Measurements from ENCODE around the gene CRHR2. TPM values are rescaled to one million over a fixed set of nuclear protein-coding genes. Genes with fewer than 3 reads are reported as not detected.
"Not testable (repeated sequence)": the region's sequence is repeated elsewhere in the genome, so short reads cannot be mapped to it uniquely, and the experiment has no call there.

Gene CRHR2
- total RNA-seq, 2 experiments from 2014 or later, result not detected

DNA sequence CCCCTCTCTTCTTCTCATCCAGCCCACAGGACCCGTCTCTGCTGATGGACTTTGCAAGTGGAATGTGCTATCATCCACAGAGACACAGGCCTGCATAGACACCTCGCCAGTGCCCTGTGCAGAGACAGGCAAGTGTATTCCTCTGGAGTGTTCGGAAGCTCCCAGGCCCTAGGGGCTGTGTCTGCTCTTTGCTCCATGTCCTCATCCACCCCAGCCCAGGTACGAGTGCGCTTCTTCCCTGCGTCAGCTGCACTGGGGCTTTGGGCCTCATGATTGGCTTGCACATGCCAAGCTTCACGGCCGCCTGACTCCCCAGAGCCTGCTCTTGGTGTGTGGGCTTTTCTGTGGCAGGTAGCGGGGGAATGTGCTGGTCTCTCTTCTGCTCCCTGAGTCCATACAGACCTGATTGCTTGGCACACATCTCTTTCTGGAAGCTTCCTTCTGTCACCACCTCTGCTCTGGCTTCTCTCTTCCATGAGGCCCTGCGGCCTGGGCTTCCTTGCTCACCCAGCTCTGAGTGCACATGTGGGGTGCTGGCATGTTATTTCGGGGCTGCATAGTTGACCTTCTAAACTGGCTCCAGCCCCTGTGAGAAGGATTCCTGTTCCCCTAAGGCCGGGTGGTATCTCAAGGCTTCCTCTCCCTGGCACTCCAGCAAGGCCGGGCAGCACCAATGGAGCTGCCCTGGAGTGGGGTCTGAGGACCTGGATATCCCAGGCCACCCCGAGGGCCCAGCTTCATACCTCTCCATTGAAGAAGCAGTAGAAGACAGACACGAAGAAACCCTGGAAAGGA, 27.8 kb downstream of the CRHR2 start:
- CTCF ChIA-PET, result no interaction called here
- DNase-seq, result no peak
- no peaks in the 10 kb centered on the region for H3K9me3 Mint-ChIP-seq
- H3K36me3 Mint-ChIP-seq (ENCODE audit: low read depth), result no peaks in the 10 kb centered on the region
- H3K27ac Mint-ChIP-seq, result no peak overlapping the region
- H3K4me3 Mint-ChIP-seq, result no peak overlapping the region
- no peaks in the 10 kb centered on the region for H3K27me3 Mint-ChIP-seq
- no peaks in the 10 kb centered on the region for H3K4me1 Mint-ChIP-seq
- POLR2A ChIA-PET, result no interaction called here

DNA sequence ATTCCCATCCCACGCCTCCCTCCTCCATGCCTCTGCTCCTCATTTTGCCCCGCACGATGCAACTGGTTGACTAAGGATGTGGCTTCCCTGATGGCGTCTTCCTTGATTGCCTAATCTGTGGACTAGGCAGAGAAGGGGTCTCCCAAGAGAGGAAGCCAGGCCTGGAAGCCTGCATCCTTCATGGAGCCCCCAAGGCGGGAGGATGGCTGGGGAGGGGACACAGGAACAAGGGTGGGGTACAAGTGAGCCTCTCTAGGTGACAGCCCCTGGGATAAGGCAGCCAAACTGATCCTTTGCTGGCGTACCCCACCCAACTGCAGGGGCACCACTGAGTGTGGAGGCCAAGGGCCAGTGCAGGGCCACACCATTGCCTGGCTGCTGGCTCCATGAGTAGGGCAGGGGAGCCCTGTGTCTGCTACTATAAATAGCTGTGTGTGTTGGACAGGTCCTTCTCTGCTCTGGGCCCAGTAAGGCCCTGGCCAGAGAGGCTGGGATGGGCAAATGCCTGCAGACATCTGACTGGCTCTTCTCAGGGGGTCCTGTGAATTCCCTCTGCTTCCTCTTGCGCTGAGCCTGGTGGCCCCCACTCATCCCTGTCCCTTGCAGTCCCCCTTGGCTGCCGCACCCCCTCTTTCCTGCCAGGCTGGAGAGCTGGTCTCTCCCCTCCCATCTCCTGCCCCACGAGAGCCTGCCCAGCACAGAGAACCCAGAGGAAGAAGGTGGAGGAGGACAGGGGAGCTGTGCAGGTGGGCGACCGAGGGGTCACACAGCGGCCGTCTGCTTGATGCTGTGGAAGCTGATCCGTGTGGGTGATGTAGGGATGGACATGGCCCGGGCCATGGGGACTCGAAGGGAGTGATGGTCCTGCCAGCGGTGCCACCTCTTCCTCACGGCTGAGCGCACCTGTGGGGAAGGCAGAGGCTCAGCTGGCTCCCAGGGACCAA, 29.3 kb downstream of the CRHR2 start:
- Mint-ChIP-seq H3K4me1 (no peaks in the 10 kb centered on the region), H3K36me3 (ENCODE audit: low read depth) (no peaks in the 10 kb centered on the region), H3K27ac (no peak overlapping the region), H3K27me3 (no peaks in the 10 kb centered on the region), H3K4me3 (no peak overlapping the region), H3K9me3 (no peaks in the 10 kb centered on the region)
- POLR2A ChIA-PET, result no interaction called here
- no peak for DNase-seq
- CTCF ChIA-PET, result no interaction called here

DNA sequence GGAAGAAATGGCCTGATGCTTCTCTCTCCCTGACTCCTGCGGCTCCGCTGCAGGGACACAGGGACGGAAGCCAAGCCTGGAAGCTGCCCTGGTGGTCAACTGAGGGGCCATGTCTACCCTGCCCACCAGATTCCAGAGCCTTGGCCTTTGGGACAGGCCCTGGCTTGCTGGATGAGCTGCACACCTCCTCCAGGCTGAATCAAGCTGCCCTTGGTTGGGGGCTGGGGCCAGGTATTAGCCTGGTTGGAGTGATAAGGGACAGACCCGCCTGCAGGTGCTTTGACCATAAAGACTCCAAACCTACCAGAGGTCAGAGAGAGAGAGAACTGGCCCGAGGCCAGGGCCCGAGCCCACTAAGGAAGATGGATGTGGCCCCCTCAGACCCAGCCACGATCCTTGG, 30.1 kb downstream of the CRHR2 start:
- CTCF ChIA-PET, result no interaction called here
- no peak overlapping the region for H3K27ac Mint-ChIP-seq
- DNase-seq, result no peak
- H3K9me3 Mint-ChIP-seq, result no peaks in the 10 kb centered on the region
- POLR2A ChIA-PET, result no interaction called here
- H3K27me3 Mint-ChIP-seq, result no peaks in the 10 kb centered on the region
- H3K36me3 Mint-ChIP-seq (ENCODE audit: low read depth), result no peaks in the 10 kb centered on the region
- no peak overlapping the region for H3K4me3 Mint-ChIP-seq
- H3K4me1 Mint-ChIP-seq, result no peaks in the 10 kb centered on the region

DNA sequence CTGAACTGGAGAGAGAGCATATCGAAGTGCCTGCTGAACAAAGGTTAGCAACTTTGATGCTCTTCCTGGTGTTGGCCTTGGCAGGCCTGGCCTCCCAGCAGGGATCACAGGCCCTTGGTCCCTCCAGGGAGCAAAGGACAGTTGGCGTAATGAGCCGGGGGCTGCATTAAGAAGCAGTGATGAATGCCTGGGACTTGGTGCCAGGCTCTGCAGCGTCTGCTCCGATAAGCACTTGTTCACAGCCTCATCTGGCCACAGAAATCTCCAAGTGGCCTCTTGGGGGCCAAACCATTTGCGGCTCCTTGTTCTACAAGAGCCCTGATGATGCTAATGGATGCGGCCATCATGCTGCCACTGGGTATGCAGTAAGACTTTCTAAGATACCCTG, 31.8 kb downstream of the CRHR2 start:
- Mint-ChIP-seq H3K4me3 (no peak overlapping the region), H3K9me3 (no peaks in the 10 kb centered on the region), H3K27me3 (no peaks in the 10 kb centered on the region), H3K36me3 (ENCODE audit: low read depth) (peaks cover 3% of the 10 kb centered on the region), H3K27ac (no peak overlapping the region), H3K4me1 (no peaks in the 10 kb centered on the region)
- POLR2A ChIA-PET, result no interaction called here
- no peak for DNase-seq
- CTCF ChIA-PET, result no interaction called here

DNA sequence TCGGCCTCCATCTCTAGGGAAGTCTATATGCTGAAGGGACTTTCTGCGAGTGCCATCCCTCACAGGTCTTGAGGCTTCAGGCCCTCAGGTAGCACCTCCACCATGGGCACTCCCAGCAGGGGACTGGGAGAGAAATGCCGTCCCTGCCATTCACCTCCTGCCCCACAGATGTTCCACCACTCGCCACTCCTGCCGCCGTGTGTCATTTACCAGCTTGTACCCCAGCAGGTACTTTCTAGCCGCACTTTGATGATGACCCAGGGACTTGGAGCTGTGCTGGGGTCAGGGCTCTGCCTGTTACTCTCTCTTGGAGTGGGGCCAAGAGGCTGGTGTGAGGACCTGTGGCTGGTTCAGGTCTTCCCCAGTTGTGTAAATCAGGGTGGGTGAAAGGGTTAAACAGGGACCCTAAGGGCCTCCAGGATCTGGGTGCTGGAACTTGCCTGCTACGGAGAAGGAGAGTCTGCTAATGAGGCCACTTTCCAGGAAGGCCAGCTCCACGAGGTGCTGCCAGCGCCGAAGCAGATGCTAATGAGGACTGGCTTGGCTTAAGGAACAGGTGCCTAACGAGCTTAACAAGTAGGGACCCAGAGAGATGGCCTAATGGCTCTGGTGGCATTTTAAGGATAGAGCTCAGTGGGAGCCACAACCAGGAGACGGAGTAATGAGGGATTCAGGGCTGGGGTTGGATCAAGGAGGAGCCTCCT, 32.4 kb downstream of the CRHR2 start:
- ChIA-PET POLR2A (no interaction called here), CTCF (no interaction called here)
- DNase-seq, result peak; percentile 12
- H3K9me3 Mint-ChIP-seq, result no peaks in the 10 kb centered on the region
- H3K4me1 Mint-ChIP-seq, result no peaks in the 10 kb centered on the region
- peaks cover 8% of the 10 kb centered on the region for H3K36me3 Mint-ChIP-seq (ENCODE audit: low read depth)
- no peak overlapping the region for H3K4me3 Mint-ChIP-seq
- no peaks in the 10 kb centered on the region for H3K27me3 Mint-ChIP-seq
- H3K27ac Mint-ChIP-seq, result no peak overlapping the region

DNA sequence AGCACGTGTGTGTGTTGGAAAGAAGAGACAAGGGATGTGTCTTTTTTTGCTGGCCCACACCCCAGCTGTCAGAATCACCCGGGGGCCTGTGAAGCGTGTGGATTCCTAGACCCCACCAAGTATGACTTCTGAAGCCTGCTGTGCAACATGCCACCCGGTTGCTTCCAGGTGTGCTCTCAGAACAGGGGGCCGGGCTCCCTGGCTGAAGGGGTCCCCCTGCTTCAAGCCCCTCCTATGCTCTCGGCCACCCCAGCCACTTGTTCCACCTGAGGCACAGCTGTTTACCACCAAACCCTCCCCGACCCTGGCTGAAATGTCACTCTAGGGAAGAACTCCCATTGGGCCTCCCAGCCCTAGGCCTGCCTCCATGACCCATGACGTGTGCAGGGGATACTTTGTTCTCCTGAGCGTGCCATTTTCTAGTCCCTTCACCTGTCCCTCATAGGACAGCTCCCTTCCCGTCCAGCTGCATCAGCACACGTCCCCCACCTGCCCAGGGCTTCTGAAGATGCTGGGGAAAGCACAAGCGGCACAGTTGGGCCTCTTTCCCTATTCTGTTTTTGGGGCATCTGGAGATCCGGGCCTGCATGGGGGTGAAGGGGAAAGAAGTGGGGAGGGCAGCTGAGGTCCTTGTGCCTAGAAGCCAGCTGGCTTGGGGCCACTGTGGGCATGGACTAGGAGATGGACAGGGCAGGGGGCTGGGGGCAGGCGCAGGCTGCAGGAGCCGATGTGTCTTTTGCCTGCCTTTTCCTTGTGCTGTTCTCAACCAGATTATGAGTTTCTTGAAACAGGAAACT, 33.3 kb downstream of the CRHR2 start:
- H3K9me3 Mint-ChIP-seq, result no peaks in the 10 kb centered on the region
- no peak overlapping the region for H3K27ac Mint-ChIP-seq
- no peaks in the 10 kb centered on the region for H3K4me1 Mint-ChIP-seq
- peak; percentile 14 for DNase-seq
- CTCF ChIA-PET, result no interaction called here
- POLR2A ChIA-PET, result no interaction called here
- H3K4me3 Mint-ChIP-seq, result no peak overlapping the region
- peaks cover 16% of the 10 kb centered on the region for H3K36me3 Mint-ChIP-seq (ENCODE audit: low read depth)
- no peaks in the 10 kb centered on the region for H3K27me3 Mint-ChIP-seq

DNA sequence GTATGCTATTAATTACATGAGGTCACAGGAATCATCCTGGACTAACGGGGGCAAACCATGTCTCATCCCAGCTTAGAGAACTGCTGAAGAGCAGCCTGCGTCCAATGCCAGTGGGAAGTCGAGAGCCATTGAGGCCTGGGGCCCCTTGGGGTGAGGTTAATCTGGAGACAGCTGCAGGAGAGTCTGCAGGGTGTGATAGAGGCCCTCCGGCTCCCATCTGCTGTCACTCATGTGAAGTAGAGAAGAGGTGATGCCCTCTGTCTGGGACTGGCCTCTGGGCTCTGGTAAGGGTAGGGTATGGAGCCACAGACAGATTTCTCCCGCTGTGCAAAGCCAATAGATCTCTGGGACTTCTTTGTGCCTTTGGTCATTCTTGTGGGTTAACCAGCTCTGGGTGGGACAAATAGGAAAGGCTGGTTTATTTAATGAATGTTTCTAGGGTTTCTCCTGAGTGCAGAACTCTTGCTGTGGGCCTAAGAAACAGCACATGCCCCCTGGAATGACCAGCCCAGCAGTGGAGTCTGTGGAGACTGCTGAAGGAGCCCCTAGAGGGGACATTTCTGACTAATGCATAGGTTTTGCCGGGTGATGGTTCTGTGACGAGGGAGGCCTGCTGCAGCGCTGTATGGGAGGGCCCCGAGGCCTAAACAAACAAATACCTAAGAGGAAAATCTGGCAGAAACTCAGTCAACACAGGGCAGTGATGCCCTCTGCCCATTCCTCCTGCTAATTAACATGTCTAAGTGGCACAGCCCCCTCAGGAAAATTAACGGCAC, 34.5 kb downstream of the CRHR2 start:
- no peak overlapping the region for H3K4me3 Mint-ChIP-seq
- ChIA-PET POLR2A (no interaction called here), CTCF (interaction anchor here (1.1 to 1.7 kb wide), 2 partner anchors 54 to 93 kb away, joined by 3 to 7 read pairs; no protein-coding TSS in a partner anchor)
- H3K27me3 Mint-ChIP-seq, result no peaks in the 10 kb centered on the region
- H3K36me3 Mint-ChIP-seq (ENCODE audit: low read depth), result peaks cover 18% of the 10 kb centered on the region
- no peak overlapping the region for H3K27ac Mint-ChIP-seq
- H3K4me1 Mint-ChIP-seq, result no peaks in the 10 kb centered on the region
- H3K9me3 Mint-ChIP-seq, result no peaks in the 10 kb centered on the region
- peak; percentile 14 for DNase-seq

DNA sequence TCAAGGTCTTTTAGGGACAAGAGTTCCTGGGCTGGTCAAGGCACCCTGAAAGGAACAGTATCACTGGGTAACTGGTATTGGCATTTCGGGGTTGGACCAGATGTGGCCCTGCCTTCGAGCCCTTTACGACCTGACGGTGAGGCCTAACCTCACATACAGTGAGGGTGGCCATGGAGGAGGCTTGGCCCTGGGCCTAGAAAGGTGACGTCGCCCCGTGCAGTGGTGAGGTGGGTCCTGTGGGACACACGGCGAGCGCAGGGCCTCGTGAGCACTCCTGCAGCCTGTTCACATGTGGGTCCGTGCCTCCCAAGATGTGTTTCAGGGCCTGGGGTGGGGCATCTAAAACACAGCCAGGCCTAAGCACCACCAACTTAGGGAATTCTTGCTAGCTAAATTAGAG, 36.1 kb downstream of the CRHR2 start:
- peaks cover 22% of the 10 kb centered on the region for H3K36me3 Mint-ChIP-seq (ENCODE audit: low read depth)
- ChIA-PET POLR2A (no interaction called here), CTCF (interaction anchor here (1.7 kb wide), 1 partner anchor 95 kb away, joined by 7 read pairs; no protein-coding TSS in a partner anchor)
- no peak for DNase-seq
- no peaks in the 10 kb centered on the region for H3K4me1 Mint-ChIP-seq
- no peak overlapping the region for H3K4me3 Mint-ChIP-seq
- H3K27ac Mint-ChIP-seq, result no peak overlapping the region
- H3K27me3 Mint-ChIP-seq, result no peaks in the 10 kb centered on the region
- no peaks in the 10 kb centered on the region for H3K9me3 Mint-ChIP-seq

DNA sequence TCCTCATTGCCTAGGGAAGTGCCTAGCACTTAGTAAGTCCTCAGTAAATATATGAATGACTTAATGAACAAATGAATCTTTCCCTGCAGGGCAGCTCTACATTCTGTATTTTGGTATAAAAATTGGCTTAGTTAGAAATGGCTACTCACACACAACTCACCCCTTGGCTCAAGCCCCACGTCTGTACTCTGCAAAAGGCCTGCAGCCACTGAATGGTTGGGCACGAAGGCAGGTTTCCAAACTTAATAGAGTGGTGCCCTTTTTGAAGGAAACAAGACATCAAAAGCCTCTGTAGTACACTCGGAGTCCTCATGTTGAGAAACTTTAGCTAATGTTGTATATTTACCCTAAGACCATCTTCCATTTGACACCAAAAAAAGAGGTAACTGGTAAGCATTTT, 36.6 kb downstream of the CRHR2 start:
- POLR2A ChIA-PET, result no interaction called here
- H3K9me3 Mint-ChIP-seq, result no peaks in the 10 kb centered on the region
- peaks cover 22% of the 10 kb centered on the region for H3K36me3 Mint-ChIP-seq (ENCODE audit: low read depth)
- no peak overlapping the region for H3K27ac Mint-ChIP-seq
- CTCF ChIA-PET, result no interaction called here
- H3K4me3 Mint-ChIP-seq, result no peak overlapping the region
- H3K27me3 Mint-ChIP-seq, result no peaks in the 10 kb centered on the region
- H3K4me1 Mint-ChIP-seq, result no peaks in the 10 kb centered on the region
- no peak for DNase-seq

DNA sequence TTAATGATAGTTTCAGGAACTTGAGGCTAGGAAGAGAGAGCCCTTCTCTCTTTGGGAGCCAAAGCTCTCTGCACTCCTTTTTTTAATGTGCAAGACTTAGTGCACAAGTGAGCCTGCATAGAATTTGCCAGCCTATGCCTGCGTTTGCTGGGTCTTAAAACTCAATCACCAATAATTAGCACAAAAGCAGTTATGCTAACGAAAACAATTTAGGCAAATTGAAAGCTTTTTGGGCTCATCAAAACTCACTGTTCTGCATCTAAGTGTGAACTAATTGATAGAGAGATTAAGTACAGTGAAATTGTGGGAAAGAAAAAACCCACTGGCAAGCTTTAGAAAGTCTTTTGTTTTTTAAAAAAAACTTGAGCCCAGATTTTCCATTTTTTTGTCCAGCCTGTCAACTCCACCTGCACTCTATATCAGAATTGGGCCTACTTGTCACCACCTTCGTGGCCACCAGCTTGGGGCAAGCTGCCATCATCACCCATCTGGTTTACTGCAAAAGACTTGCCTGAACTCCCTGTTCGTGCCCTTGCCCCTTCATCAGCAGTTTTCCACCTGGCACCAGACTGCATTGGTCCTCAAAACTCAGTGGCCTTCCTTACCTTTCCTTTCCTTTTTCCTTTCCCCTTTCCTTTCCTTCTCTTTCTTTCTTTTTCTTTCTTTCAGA, 37.8 kb downstream of the CRHR2 start:
- no peaks in the 10 kb centered on the region for H3K27me3 Mint-ChIP-seq
- H3K27ac Mint-ChIP-seq, result no peak overlapping the region
- no peak for DNase-seq
- CTCF ChIA-PET, result no interaction called here
- POLR2A ChIA-PET, result no interaction called here
- H3K4me3 Mint-ChIP-seq, result no peak overlapping the region
- H3K36me3 Mint-ChIP-seq (ENCODE audit: low read depth), result peaks cover 22% of the 10 kb centered on the region
- no peaks in the 10 kb centered on the region for H3K4me1 Mint-ChIP-seq
- no peaks in the 10 kb centered on the region for H3K9me3 Mint-ChIP-seq

DNA sequence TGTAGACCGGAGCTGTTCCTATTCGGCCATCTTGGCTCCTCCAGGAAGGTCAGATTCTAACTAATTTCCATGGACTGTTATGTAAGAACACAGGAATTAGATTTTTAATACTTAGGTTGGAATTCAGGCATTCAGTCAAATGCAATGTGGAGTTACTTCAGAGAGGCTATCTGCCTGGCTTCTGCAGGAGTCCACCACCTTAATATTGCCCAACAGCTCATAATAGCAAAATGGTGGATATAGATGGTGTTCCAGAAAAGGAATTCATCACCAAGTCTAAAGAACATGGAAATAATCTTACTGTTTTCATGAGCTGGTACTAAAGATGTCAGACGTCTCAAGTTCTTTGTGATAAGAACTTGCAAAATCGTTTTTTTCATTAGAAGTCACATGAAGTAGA, 39.5 kb downstream of the CRHR2 start:
- H3K9me3 Mint-ChIP-seq, result no peaks in the 10 kb centered on the region
- H3K4me1 Mint-ChIP-seq, result no peaks in the 10 kb centered on the region
- ChIA-PET CTCF (no interaction called here), POLR2A (no interaction called here)
- H3K4me3 Mint-ChIP-seq, result no peak overlapping the region
- DNase-seq, result no peak
- H3K36me3 Mint-ChIP-seq (ENCODE audit: low read depth), result peaks cover 22% of the 10 kb centered on the region
- H3K27me3 Mint-ChIP-seq, result no peaks in the 10 kb centered on the region
- H3K27ac Mint-ChIP-seq, result no peak overlapping the region

DNA sequence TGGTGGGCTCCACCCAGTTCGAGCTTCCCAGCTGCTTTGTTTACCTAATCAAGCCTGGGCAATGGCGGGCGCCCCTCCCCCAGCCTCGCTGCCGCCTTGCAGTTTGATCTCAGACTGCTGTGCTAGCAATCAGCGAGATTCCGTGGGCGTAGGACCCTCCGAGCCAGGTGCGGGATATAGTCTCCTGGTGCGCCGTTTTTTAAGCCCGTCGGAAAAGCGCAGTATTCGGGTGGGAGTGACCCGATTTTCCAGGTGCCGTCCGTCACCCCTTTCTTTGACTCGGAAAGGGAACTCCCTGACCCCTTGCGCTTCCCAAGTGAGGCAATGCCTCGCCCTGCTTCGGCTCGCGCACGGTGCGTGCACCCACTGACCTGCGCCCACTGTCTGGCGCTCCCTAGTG, 39.9 kb downstream of the CRHR2 start:
- H3K4me1 Mint-ChIP-seq, H3K4me3 Mint-ChIP-seq, POLR2A ChIA-PET, H3K27ac Mint-ChIP-seq, CTCF ChIA-PET, H3K9me3 Mint-ChIP-seq, DNase-seq, H3K27me3 Mint-ChIP-seq: not testable (repeated sequence)
- H3K36me3 Mint-ChIP-seq (ENCODE audit: low read depth), result peaks cover 22% of the 10 kb centered on the region

All from activated CD4-positive, alpha-beta memory T cell treated with anti-CD3 and anti-CD28 coated beads, Interleukin-2, amount 10 ng/mL, durations not matched to agents 7 days and 5 days (primary cell).